ENCODE results near the gene LILRB1.

The LILRB1 gene

DNA sequence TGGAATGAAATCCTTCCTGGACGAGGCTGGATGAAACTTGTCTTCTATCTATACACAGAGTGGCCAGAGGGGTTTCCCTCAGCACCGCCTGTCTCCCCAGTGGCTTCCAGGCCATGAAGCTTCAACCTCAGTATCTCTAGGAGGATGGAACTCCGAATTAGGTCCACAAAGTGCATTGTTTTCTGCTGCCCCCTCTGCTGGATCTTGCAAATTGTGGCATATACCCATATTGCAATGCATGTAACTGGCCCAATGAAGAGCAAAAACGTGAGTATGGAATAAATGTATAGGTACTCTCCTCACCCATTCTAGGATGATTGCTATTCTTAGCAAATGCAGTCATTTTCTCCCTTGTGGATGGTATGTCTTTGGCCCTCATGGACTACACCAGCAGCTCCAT is 17.8 kb downstream of the LILRB1 start:
- TF ChIP-seq POLR2AphosphoS5 (IDR thresholded peaks at IDR 0.05; ENCODE audit: low read depth, low read length), result no peak
- no peak for TF ChIP-seq POU2F2 (IDR thresholded peaks at IDR 0.05; ENCODE audit: low read depth, low read length)
- TF ChIP-seq POLR2A (IDR thresholded peaks at IDR 0.05; ENCODE audit: low read depth, low read length), result no peak
- TF ChIP-seq PAX5 (IDR thresholded peaks at IDR 0.05; ENCODE audit: insufficient read depth, low read length, severe bottlenecking), result no peak
- TF ChIP-seq SPI1 (IDR thresholded peaks at IDR 0.05; ENCODE audit: low read depth, low read length), result no peak
- no peak for TF ChIP-seq TAF1 (IDR thresholded peaks at IDR 0.05; ENCODE audit: low read depth, low read length)
- no peak for DNase-seq (ENCODE audit: insufficient read length, low spot score)
- FAIRE-seq, result peak; percentile 51

DNA sequence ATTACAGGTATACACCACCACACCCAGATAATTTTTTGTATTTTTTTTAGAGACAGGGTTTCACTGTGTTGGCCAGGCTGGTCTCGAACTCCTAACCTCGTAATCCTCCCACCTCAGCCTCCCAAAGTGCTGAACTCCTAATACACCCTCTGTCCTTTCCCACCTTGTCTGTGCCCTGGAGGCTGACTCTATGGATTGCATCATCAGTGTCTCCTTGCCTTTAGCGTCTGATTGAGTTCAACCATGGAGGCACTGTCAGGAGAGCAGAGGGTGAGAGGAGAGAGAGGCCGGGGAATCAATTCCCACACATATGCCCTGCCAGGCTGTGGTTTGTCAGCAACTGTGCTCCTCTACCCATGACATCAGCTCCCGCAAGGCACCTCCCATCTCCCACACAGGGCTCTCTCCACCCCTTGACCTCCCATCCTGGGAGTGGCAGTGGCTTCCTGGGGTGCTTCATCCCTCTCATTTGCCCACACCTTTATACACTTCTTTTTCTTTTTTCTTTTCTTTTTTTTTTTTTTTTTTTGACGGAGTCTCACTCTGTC is 19.9 kb downstream of the LILRB1 start:
- DNase-seq (ENCODE audit: insufficient read length, low spot score), result no peak
- no peak for TF ChIP-seq POLR2AphosphoS5 (IDR thresholded peaks at IDR 0.05; ENCODE audit: low read depth, low read length)
- no peak for TF ChIP-seq POU2F2 (IDR thresholded peaks at IDR 0.05; ENCODE audit: low read depth, low read length)
- TF ChIP-seq TAF1 (IDR thresholded peaks at IDR 0.05; ENCODE audit: low read depth, low read length), result no peak
- TF ChIP-seq POLR2A (IDR thresholded peaks at IDR 0.05; ENCODE audit: low read depth, low read length), result no peak
- TF ChIP-seq SPI1 (IDR thresholded peaks at IDR 0.05; ENCODE audit: low read depth, low read length), result no peak
- no peak for TF ChIP-seq PAX5 (IDR thresholded peaks at IDR 0.05; ENCODE audit: insufficient read depth, low read length, severe bottlenecking)
- FAIRE-seq, result no peak

DNA sequence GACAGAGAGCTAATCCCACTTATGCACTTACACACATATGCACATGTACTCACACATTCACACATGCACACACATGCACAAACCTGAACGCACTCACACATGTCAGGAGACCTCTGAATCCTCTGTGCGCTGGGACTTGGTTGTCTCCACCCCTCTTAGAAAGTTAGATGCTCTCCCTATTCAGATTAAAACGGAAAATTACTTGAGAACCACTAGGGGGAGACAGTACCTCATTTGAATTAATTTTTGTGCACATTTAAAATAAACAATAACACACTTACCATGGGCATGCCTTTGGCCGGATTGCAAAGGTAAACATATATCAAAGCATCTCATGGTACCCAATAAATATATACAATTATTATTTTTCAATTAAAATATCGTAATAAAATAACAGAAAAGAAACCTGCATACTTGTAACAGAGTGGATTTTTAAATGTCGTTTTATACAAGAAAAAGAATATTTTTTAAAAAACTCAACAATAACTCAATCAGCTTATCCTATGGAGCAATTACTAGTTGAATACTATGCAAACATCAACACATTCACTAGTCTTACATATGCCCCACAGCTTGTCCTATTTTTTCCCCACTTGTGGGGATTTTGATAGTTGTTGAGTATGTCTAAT is 23.0 kb downstream of the LILRB1 start:
- FAIRE-seq (peak; percentile 87), DNase-seq (ENCODE audit: insufficient read length, low spot score) (no peak)
- TF ChIP-seq TAF1 (IDR thresholded peaks at IDR 0.05; ENCODE audit: low read depth, low read length), result no peak
- TF ChIP-seq SPI1 (IDR thresholded peaks at IDR 0.05; ENCODE audit: low read depth, low read length), result no peak

DNA sequence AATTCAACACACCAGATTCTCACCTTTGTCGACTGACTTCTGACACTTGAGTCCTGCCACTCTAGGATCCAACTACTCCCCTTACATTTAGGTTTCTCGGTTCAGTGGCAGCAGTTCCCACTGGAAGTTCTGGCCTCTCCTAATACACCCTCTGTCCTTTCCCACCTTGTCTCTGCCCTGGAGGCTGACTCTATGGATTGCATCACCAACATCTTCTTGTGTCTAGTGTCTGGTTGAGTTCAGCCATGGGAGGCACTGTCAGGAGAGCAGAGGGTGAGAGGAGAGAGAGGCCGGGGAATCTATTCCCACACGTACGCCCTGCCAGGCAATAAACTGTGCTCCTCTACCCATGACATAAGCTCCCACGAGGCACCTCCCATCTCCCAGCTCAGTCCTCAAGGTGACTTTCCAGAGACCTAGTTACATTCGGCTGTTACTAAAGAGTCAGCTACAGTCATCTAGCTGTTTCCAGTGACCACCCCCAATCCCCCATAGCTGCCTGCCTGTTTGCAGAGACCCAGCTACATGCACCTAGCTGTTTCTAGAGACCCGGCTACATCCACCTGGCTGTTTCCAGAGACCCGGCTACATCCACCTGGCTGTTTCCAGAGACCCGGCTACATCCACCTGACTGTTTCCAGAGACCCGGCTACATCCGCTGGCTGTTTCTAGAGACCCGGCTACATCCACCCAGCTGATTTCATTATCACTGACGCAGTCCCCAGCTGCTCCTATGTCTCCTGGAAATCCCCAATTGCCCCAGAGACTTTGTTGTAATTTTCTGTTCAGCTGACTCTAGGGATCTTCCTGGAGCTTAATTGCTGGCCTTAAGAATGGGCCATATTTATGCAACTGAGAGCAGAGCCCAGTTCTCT is 24.4 kb downstream of the LILRB1 start:
- FAIRE-seq (no peak), DNase-seq (ENCODE audit: insufficient read length, low spot score) (no peak)
- 0 out of 2 replicates have a peak, but pooled peaks have one; percentile 33 for TF ChIP-seq POU2F2 (IDR thresholded peaks at IDR 0.05; ENCODE audit: low read depth, low read length)
- TF ChIP-seq SPI1 (IDR thresholded peaks at IDR 0.05; ENCODE audit: low read depth, low read length), result no peak

DNA sequence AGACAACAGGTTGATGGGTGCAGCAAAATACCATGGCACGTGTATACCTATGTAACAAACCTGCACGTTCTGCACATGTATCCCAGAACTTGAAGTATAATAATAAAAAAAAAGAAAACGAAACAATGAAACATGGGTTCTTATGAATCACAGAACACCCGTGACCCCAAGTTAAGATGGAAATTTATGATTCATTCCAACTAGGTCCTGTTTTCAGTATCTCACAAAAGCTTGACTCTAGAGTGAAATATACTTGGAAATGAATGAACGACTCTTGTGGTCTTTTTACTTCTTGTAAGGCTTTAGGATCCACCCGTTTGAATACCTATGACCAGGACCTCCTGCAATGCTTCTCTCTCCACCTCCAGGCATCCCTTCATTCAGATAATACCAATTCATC is 29.0 kb downstream of the LILRB1 start:
- DNase-seq (ENCODE audit: insufficient read length, low spot score), result no peak
- FAIRE-seq, result no peak
- TF ChIP-seq TAF1 (IDR thresholded peaks at IDR 0.05; ENCODE audit: low read depth, low read length), result no peak
- no peak for TF ChIP-seq POLR2A (IDR thresholded peaks at IDR 0.05; ENCODE audit: low read depth, low read length)

DNA sequence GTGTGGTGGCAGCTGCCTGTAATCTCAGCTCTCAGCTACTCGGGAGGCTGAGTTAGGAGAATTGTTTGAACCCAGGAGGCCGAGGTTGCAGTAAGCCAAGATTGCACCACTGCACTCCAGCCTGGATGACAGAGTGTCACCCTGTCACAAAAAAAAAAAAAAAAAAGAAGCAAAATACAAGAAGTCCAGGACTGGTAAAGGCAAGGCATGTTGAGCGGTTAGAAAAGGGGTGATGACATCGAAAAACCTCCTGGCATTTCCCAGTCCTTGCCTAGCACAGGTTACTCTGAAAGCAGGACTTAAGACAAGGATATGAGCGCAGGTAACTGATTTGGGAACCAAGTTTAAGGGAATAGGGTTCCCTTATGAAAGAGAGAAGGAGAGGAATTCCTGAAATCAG is 30.0 kb downstream of the LILRB1 start:
- TF ChIP-seq TAF1 (IDR thresholded peaks at IDR 0.05; ENCODE audit: low read depth, low read length) (no peak), PAX5 (IDR thresholded peaks at IDR 0.05; ENCODE audit: insufficient read depth, low read length, severe bottlenecking) (no peak), POU2F2 (IDR thresholded peaks at IDR 0.05; ENCODE audit: low read depth, low read length) (no peak), POLR2AphosphoS5 (IDR thresholded peaks at IDR 0.05; ENCODE audit: low read depth, low read length) (no peak), SPI1 (IDR thresholded peaks at IDR 0.05; ENCODE audit: low read depth, low read length) (no peak), POLR2A (IDR thresholded peaks at IDR 0.05; ENCODE audit: low read depth, low read length) (no peak)
- no peak for DNase-seq (ENCODE audit: insufficient read length, low spot score)
- no peak for FAIRE-seq

DNA sequence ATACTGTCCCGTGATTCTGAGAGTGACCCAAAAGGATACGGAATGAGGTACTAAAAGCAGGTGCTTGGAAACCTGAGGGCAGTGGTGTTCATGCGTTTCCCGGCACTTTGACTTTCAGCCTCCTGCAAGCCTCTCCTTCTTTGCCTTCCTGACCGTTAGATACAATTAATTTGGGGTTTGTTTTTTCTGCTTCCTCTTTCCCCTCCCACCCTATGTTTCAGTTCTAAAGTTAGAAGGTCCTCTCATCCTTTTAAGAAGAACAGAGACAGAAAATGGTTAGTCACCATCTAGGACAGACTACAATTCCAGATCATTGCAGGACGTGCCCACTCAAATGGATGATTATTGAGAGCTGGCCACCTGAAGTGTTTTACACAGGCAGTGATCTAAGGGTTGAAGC is 30.7 kb downstream of the LILRB1 start:
- peak; percentile 84 for FAIRE-seq
- DNase-seq (ENCODE audit: insufficient read length, low spot score), result no peak
- peak; percentile 74 for TF ChIP-seq SPI1 (IDR thresholded peaks at IDR 0.05; ENCODE audit: low read depth, low read length)
- TF ChIP-seq POLR2A (IDR thresholded peaks at IDR 0.05; ENCODE audit: low read depth, low read length), result no peak

DNA sequence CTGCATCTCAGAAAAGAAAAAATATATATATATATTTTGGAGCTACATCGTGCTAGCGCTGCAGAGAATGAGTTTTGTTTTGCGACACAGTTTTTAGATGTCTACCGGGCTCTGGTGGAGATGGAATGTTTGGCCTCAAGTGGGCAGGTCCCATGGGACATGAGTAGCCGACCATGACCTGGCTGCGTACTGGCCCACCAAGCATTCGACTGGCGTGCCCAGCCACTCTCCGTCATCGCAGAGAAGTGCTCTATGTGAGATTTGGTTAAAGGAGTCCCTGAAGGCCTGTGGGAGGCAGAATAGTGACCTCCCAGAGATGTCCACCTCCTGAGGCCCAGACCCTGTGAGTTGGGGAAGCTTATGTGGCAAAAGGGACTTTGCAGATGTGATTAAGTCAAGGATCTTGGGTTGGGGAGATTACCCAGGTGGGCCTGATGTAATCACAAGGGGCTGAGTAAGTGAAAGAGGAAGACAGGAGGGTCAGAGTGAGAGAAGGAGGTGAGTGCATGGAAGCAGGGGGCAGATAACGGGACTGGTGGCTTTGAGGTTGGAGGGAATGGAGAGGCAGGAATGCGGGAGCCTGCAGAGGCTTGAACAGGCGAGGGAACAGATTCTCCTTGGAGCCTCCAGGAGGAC is 31.7 kb downstream of the LILRB1 start:
- DNase-seq (ENCODE audit: insufficient read length, low spot score), result no peak
- peak; percentile 23 for FAIRE-seq
- TF ChIP-seq TAF1 (IDR thresholded peaks at IDR 0.05; ENCODE audit: low read depth, low read length) (no peak), SPI1 (IDR thresholded peaks at IDR 0.05; ENCODE audit: low read depth, low read length) (peak; percentile 62)

DNA sequence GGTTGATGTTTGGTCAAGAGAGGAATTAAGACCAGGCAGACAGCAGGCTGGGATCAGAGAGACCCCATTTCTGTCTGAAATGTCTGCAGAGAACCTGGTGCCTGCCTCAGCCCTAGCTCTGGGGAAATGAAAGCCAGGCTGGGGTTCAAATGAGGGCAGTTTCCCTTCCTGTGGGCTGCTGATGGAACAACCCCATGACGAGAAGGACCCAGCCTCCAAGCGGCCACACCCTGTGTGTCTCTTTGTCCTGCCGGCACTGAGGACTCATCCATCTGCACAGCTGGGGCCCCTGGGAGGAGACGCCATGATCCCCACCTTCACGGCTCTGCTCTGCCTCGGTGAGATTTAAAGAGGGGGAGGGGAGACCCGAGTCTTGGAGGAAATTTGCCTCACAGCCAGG is 32.4 kb downstream of the LILRB1 start, which contains the start of gene LILRB4:
Gene LILRB4 (plus strand): TSS at position 256 of the 400 bp plus-strand sequence. CDS start 49 bp downstream, at position 305.
- FAIRE-seq, result peak; percentile 92
- no peak for TF ChIP-seq POLR2A (IDR thresholded peaks at IDR 0.05; ENCODE audit: low read depth, low read length)
- peak; percentile 70; the same call in 1 of the 2 replicates for TF ChIP-seq SPI1 (IDR thresholded peaks at IDR 0.05; ENCODE audit: low read depth, low read length)
- peak; percentile 56 for DNase-seq (ENCODE audit: insufficient read length, low spot score)

DNA sequence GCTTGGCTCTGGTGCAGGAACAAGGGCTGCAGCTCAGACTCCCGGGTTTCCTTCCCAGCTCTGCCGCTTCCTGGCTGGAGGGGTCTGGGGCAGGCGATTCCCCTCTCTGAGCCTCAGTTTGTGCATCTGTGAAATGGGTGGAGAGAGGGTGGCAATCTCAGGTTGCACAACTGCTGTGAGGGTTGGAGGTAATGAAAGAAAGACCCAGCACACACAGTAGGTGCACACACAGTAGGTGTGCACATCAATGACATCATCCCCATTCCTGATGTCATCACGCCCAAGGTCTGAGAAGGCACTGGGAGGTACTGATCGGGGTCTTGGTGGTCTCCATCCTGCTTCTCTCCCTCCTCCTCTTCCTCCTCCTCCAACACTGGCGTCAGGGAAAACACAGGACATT is 35.2 kb downstream of the LILRB1 start:
- TF ChIP-seq TAF1 (IDR thresholded peaks at IDR 0.05; ENCODE audit: low read depth, low read length) (no peak), SPI1 (IDR thresholded peaks at IDR 0.05; ENCODE audit: low read depth, low read length) (no peak), PAX5 (IDR thresholded peaks at IDR 0.05; ENCODE audit: insufficient read depth, low read length, severe bottlenecking) (no peak), POLR2A (IDR thresholded peaks at IDR 0.05; ENCODE audit: low read depth, low read length) (no peak), POU2F2 (IDR thresholded peaks at IDR 0.05; ENCODE audit: low read depth, low read length) (no peak), POLR2AphosphoS5 (IDR thresholded peaks at IDR 0.05; ENCODE audit: low read depth, low read length) (no peak)
- DNase-seq (ENCODE audit: insufficient read length, low spot score) (no peak), FAIRE-seq (no peak)
